HCT116 (cell line): Measurements from ENCODE around the gene NPAS4. TPM values are rescaled to one million over a fixed set of nuclear protein-coding genes. Genes with fewer than 3 reads are reported as not detected.

ENCODE experiments used
- ATAC-seq: fragments of 200-7000 bp; cut with Tn5 transposase; 2 replicates; pipeline ENCODE4 v1.9.1; 2020; ENCODE audit warnings: mild to moderate bottlenecking, moderate library complexity
- BruUV-seq: library from RNA; stranded (reverse); fragments of 400-500 nt; replicated peaks from 2 replicates; lab custom pipeline; 2021; lab: Mats Ljungman, UMichigan
- CTCF ChIA-PET: fragments of 300-600 bp; sonication (Branson Sonifier 250); formaldehyde crosslinking; loops from one replicate; lab custom pipeline; 2021; ENCODE audit warnings: antibody characterized with exemption; lab: Charles Lee
- POLR2A ChIA-PET: fragments of 300-600, 350-600 bp; sonication (Branson Sonifier 250); formaldehyde crosslinking; loops from one replicate; lab custom pipeline; 2021; ENCODE audit warnings: antibody characterized with exemption; lab: Charles Lee
- RAD21 ChIA-PET, 2 experiments: fragments of 300-600 bp; sonication (Branson Sonifier 250); formaldehyde crosslinking; loops; one replicate each; lab custom pipeline; 2023; ENCODE audit warnings: low total read pairs in 2 of 2; ENCODE audit not compliant: uncharacterized antibody in 2 of 2, unreplicated experiment in 2 of 2, low non-redundant PET in 1 of 2; lab: Charles Lee
- DNase-seq: peaks from one replicate; pipeline ENCODE4 v3.0.0-alpha.2; 2010; ENCODE audit warnings: low read depth, low spot score
- H2AFZ ChIP-seq: fragments of 200-600 bp; shearing (Covaris generic), sonication (generic); 2 replicates; pipeline ENCODE4 v1.6.1; 2017; ENCODE audit warnings: low read depth, mixed run types, mixed read lengths, antibody characterized with exemption, low read length; ENCODE audit not compliant: poor library complexity, severe bottlenecking
- H3K27ac ChIP-seq: 2 replicates; pipeline ENCODE4 v1.5.1; 2012; ENCODE audit warnings: low read depth, low read length
- H3K27me3 ChIP-seq: fragments of 200-600 bp; sonication (generic); 2 replicates; pipeline ENCODE4 v1.6.1; 2016; ENCODE audit warnings: mixed run types, low read length, mixed read lengths; ENCODE audit not compliant: insufficient read depth
- H3K36me3 ChIP-seq, 2 experiments: fragments of 200-500 bp in 1 of 2; fragments of 200-600 bp in 1 of 2; sonication (Bioruptor generic) in 1 of 2; sonication (generic) in 1 of 2; 2 replicates each; pipeline versions ENCODE4 v1.5.1 to v1.6.1; 2014 to 2016; ENCODE audit warnings: low read length in 2 of 2, inconsistent platforms in 1 of 2, mixed read lengths in 1 of 2, mixed run types in 1 of 2; ENCODE audit not compliant: insufficient read depth in 2 of 2, control insufficient read depth in 1 of 2
- H3K4me1 ChIP-seq, 2 experiments: fragments of 200-600 bp in 1 of 2; sonication (generic) in 1 of 2; 2 replicates each; pipeline versions ENCODE4 v1.5.1 to v1.6.1; 2012 to 2017; ENCODE audit warnings: low read length in 2 of 2, inconsistent platforms in 1 of 2, mild to moderate bottlenecking in 1 of 2, mixed read lengths in 1 of 2, mixed run types in 1 of 2, moderate library complexity in 1 of 2; ENCODE audit not compliant: insufficient read depth in 2 of 2, control insufficient read depth in 1 of 2
- H3K4me2 ChIP-seq: fragments of 200-600 bp; sonication (generic); 2 replicates; pipeline ENCODE4 v1.6.1; 2017; ENCODE audit warnings: mixed run types, low read length, mixed read lengths
- H3K4me3 ChIP-seq, 2 experiments: fragments of 200-600 bp in 1 of 2; sonication (generic) in 1 of 2; replicated peaks in 1 of 2; 2 replicates each; pipeline ENCODE4 v1.5.1; 2011 to 2016; ENCODE audit warnings: low read length in 2 of 2, control low read depth in 1 of 2, low read depth in 1 of 2, mild to moderate bottlenecking in 1 of 2, mixed read lengths in 1 of 2, mixed run types in 1 of 2
- H3K79me2 ChIP-seq: fragments of 200-600 bp; sonication (generic); 2 replicates; pipeline ENCODE4 v1.6.1; 2017; ENCODE audit warnings: mild to moderate bottlenecking, mixed run types, low read length, moderate library complexity, mixed read lengths; ENCODE audit not compliant: insufficient read depth
- H3K9ac ChIP-seq: fragments of 200-600 bp; sonication (generic); 2 replicates; pipeline ENCODE4 v1.6.1; 2016; ENCODE audit warnings: low read length, mixed read lengths
- H3K9me2 ChIP-seq: fragments of 200-600 bp; sonication (generic), shearing (Covaris generic); 2 replicates; pipeline ENCODE4 v1.6.1; 2017; ENCODE audit warnings: mixed run types, mild to moderate bottlenecking, moderate library complexity; ENCODE audit not compliant: insufficient read depth
- H3K9me3 ChIP-seq, 2 experiments: fragments of 200-500 bp in 1 of 2; fragments of 200-600 bp in 1 of 2; sonication (Bioruptor generic) in 1 of 2; sonication (generic) in 1 of 2; 2 replicates each; pipeline ENCODE4 v1.6.1; 2014 to 2017; ENCODE audit warnings: low read length in 2 of 2, mixed read lengths in 2 of 2, inconsistent platforms in 1 of 2, low read depth in 1 of 2, mild to moderate bottlenecking in 1 of 2, mixed run types in 1 of 2, moderate library complexity in 1 of 2; ENCODE audit not compliant: control insufficient read depth in 1 of 2, insufficient read depth in 1 of 2
- H4K20me1 ChIP-seq: fragments of 200-600 bp; sonication (generic), shearing (Covaris generic); 2 replicates; pipeline ENCODE4 v1.6.1; 2017; ENCODE audit warnings: mixed run types, mild to moderate bottlenecking, moderate library complexity; ENCODE audit not compliant: insufficient read depth
- CBX3 ChIP-seq: IDR thresholded peaks from 2 replicates; pipeline ENCODE4 v1.6.1; 2012; ENCODE audit warnings: low read depth
- CTCF ChIP-seq, 3 experiments: fragments of 200-600 bp in 1 of 3; sonication (generic) in 1 of 3; IDR thresholded peaks in 2 of 3; conservative IDR thresholded peaks in 1 of 3; 2 replicates each; pipeline ENCODE4 v1.5.1; 2012 to 2017; ENCODE audit warnings: low read depth in 2 of 3, low read length in 2 of 3, antibody characterized with exemption in 1 of 3, borderline replicate concordance in 1 of 3, control low read depth in 1 of 3, mild to moderate bottlenecking in 1 of 3, mixed read lengths in 1 of 3, mixed run types in 1 of 3, moderate library complexity in 1 of 3; ENCODE audit not compliant: insufficient read depth in 1 of 3
- EGR1 ChIP-seq: IDR thresholded peaks from 2 replicates; pipeline ENCODE4 v1.6.1; 2012; ENCODE audit warnings: low read depth
- ELF1 ChIP-seq: IDR thresholded peaks from 2 replicates; pipeline ENCODE4 v1.6.1; 2012; ENCODE audit warnings: low read depth, borderline replicate concordance
- EZH2 ChIP-seq: fragments of 200-600 bp; sonication (generic); IDR thresholded peaks from 2 replicates; pipeline ENCODE4 v1.6.1; 2017; ENCODE audit warnings: antibody characterized with exemption, mixed run types
- FOSL1 ChIP-seq: IDR thresholded peaks from 2 replicates; pipeline ENCODE4 v1.6.1; 2012; ENCODE audit warnings: low read depth
- JUND ChIP-seq: IDR thresholded peaks from 2 replicates; pipeline ENCODE4 v1.6.1; 2012
- MAX ChIP-seq: IDR thresholded peaks from 2 replicates; pipeline ENCODE4 v1.6.1; 2012
- POLR2A ChIP-seq: IDR thresholded peaks from 2 replicates; pipeline ENCODE4 v1.7.0; 2011; ENCODE audit warnings: borderline replicate concordance; ENCODE audit not compliant: insufficient read depth, insufficient read length; ENCODE audit errors: extremely low read depth
- POLR2AphosphoS5 ChIP-seq: IDR thresholded peaks from 2 replicates; pipeline ENCODE4 v1.6.1; 2011; ENCODE audit warnings: mild to moderate bottlenecking, low read depth, low read length, moderate library complexity
- RAD21 ChIP-seq: IDR thresholded peaks from 2 replicates; pipeline ENCODE4 v1.6.1; 2012; ENCODE audit warnings: low read depth, mild to moderate bottlenecking
- SIN3A ChIP-seq: IDR thresholded peaks from 2 replicates; pipeline ENCODE4 v1.6.1; 2012; ENCODE audit warnings: low read depth
- SP1 ChIP-seq: IDR thresholded peaks from 2 replicates; pipeline ENCODE4 v1.6.1; 2012; ENCODE audit warnings: low read depth
- SRF ChIP-seq: IDR thresholded peaks from 2 replicates; pipeline ENCODE4 v1.6.1; 2012; ENCODE audit warnings: low read depth
- TCF7L2 ChIP-seq: IDR thresholded peaks from 2 replicates; pipeline ENCODE4 v1.7.0; 2011; ENCODE audit warnings: borderline replicate concordance, inconsistent platforms; ENCODE audit not compliant: insufficient read depth, insufficient read length; ENCODE audit errors: extremely low read depth
- YY1 ChIP-seq: IDR thresholded peaks from 2 replicates; pipeline ENCODE4 v1.6.1; 2011; ENCODE audit warnings: low read length, low read depth, moderate library complexity, mild to moderate bottlenecking; ENCODE audit not compliant: insufficient replicate concordance; ENCODE audit errors: extremely low read depth
- ZNF274 ChIP-seq: fragments of 200-500 bp; sonication (Bioruptor generic); IDR thresholded peaks from 2 replicates; pipeline ENCODE4 v1.6.1; 2014; ENCODE audit warnings: mild to moderate bottlenecking, low read depth, low read length, inconsistent platforms
- intact Hi-C: fragments of 100-400 bp; cut with micrococcal nuclease; formaldehyde crosslinking; loops from 2 replicates; pipeline ENCODE4 v1.10.0; 2022
- total RNA-seq: library from RNA; stranded (reverse); gene quantifications from one replicate; pipeline ENCODE4 v1.2.1, GENCODE V29; 2021; ENCODE audit not compliant: unreplicated experiment
- TF ChIP-seq, protein P1 (sequence below): IDR thresholded peaks from 2 replicates; pipeline ENCODE4 v1.6.1; 2011; ENCODE audit warnings: mild to moderate bottlenecking, low read length, moderate library complexity; ENCODE audit not compliant: insufficient replicate concordance; ENCODE audit errors: extremely low read depth
- TF ChIP-seq, protein P2 (sequence below): IDR thresholded peaks from 2 replicates; pipeline ENCODE4 v1.6.1; 2012

Gene NPAS4
- total RNA-seq, 1 experiment from 2014 or later: not detected

- DNase-seq: no peak
- no TSS peak for BruUV-seq
- POLR2A ChIA-PET: no interaction called here
- H3K4me3 ChIP-seq: no peak overlapping the region
- no peak overlapping the region for H2AFZ ChIP-seq
- no peaks in the 10 kb centered on the region for H3K79me2 ChIP-seq
- no peaks in the 10 kb centered on the region for H4K20me1 ChIP-seq
- TF ChIP-seq MAX (no peak), CBX3 (no peak), SIN3A (no peak), EZH2 (no peak), ZNF274 (no peak), TCF7L2 (no peak), RAD21 (no peak), CTCF (IDR thresholded peaks at IDR 0.05 in 2 of 3, conservative IDR thresholded peaks at IDR 0.05 in 1 of 3; ENCODE audit: borderline replicate concordance in 1 of 3, insufficient read depth in 1 of 3, low read depth in 2 of 3, low read length in 2 of 3) (no peak), SRF (no peak), YY1 (no peak), JUND (no peak), ELF1 (no peak), EGR1 (no peak), FOSL1 (no peak), POLR2AphosphoS5 (no peak), SP1 (no peak), POLR2A (no peak)
- TF ChIP-seq, protein P1, sequence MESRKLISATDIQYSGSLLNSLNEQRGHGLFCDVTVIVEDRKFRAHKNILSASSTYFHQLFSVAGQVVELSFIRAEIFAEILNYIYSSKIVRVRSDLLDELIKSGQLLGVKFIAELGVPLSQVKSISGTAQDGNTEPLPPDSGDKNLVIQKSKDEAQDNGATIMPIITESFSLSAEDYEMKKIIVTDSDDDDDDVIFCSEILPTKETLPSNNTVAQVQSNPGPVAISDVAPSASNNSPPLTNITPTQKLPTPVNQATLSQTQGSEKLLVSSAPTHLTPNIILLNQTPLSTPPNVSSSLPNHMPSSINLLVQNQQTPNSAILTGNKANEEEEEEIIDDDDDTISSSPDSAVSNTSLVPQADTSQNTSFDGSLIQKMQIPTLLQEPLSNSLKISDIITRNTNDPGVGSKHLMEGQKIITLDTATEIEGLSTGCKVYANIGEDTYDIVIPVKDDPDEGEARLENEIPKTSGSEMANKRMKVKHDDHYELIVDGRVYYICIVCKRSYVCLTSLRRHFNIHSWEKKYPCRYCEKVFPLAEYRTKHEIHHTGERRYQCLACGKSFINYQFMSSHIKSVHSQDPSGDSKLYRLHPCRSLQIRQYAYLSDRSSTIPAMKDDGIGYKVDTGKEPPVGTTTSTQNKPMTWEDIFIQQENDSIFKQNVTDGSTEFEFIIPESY: no peak
- TF ChIP-seq, protein P2, sequence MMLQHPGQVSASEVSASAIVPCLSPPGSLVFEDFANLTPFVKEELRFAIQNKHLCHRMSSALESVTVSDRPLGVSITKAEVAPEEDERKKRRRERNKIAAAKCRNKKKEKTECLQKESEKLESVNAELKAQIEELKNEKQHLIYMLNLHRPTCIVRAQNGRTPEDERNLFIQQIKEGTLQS: no peak
- TF ChIP-seq, all 23 proteins: peak for 0
- ATAC-seq: no peak
- Histone ChIP-seq H3K9me3 (no peaks in the 10 kb centered on the region), H3K4me2 (no peak overlapping the region), H3K4me1 (peaks cover 0 to 5% of the 10 kb centered on the region in 2 experiments; a peak in 1 of 4 replicates), H3K27me3 (no peaks in the 10 kb centered on the region), H3K9me2 (no peaks in the 10 kb centered on the region), H3K27ac (no peak overlapping the region), H3K36me3 (no peaks in the 10 kb centered on the region), H3K9ac (no peak overlapping the region)
- intact Hi-C loops: no loop called here
- ChIA-PET CTCF (interaction anchor here (1.7 kb wide), 1 partner anchor 10 kb away, joined by 4 read pairs; the partner anchor contains the start of gene MRPL11), RAD21 (no interaction called here)
Measured at GRCh38 chr11:66448523-66448922, 27.7 kb downstream of the NPAS4 start.
